MV-4-11 (cell line): ENCODE measurements around the gene STPG3.
"Not testable (repeated sequence)": the region's sequence is repeated elsewhere in the genome, so short reads cannot be mapped to it uniquely, and the experiment has no call there.

Source experiments
- DNase-seq: peaks from one replicate; lab custom pipeline; 2025; lab: John Stamatoyannopoulos, UW

STPG3 gene

DNA sequence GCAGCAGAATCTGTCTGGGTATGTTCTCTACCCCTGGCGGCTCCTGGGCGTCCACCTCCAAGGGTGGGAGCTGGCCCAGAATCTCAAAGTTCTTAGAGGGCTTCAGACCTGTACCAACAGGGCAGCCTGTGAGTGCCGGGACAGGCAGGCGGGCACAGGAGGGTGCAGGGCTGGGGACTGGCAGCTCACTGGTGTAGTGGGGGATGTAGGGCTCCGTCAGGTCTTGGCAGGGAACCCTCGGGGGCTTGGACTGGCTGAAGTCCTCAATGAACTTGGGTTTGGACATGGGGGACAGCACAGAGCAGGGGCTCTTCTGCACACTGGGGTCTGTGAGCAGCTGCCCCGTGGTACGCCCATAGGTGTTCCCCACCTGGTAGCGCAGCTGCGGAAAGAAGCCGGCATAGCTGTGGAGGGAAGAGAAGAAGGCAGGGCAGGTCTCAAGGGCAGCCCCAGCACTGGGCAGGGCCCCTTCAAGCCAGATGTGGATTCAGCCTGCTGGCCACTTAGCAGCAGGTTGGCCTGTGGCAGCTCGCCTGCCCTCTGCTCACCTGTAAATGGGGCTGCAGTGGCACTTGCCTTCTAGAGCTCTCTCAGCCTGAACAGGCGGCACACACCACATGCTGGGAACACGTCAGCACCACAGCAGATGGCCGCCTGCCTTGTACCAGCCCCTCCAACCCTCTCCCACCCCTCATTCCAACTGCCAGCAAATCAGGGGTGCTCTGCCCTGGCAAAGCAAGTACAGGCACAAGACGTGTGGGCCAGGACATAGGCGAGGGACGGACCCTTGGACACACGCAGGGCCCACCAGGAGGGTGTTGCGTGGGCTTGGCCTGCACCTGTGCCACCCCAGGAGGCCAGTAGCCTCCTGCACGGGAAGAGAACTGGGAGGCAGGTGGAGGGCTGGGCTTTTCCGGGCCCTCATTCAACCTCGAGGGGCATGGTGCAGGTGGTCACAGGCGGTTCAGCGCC, 5.3 kb upstream of the STPG3 start:
- DNase-seq: no peak

- no peak for DNase-seq
Observed at GRCh38 chr9:137247135-137247915, 3.8 kb upstream of the STPG3 start.

GRCh38 chr9:137247916-137248175, 3.2 kb upstream of the STPG3 start:
- no peak for DNase-seq

GRCh38 chr9:137250329-137251193, 525 bp upstream of the STPG3 start:
- DNase-seq: no peak

GRCh38 chr9:137251490-137252268, 593 bp downstream of the STPG3 start:
- DNase-seq: no peak

DNA sequence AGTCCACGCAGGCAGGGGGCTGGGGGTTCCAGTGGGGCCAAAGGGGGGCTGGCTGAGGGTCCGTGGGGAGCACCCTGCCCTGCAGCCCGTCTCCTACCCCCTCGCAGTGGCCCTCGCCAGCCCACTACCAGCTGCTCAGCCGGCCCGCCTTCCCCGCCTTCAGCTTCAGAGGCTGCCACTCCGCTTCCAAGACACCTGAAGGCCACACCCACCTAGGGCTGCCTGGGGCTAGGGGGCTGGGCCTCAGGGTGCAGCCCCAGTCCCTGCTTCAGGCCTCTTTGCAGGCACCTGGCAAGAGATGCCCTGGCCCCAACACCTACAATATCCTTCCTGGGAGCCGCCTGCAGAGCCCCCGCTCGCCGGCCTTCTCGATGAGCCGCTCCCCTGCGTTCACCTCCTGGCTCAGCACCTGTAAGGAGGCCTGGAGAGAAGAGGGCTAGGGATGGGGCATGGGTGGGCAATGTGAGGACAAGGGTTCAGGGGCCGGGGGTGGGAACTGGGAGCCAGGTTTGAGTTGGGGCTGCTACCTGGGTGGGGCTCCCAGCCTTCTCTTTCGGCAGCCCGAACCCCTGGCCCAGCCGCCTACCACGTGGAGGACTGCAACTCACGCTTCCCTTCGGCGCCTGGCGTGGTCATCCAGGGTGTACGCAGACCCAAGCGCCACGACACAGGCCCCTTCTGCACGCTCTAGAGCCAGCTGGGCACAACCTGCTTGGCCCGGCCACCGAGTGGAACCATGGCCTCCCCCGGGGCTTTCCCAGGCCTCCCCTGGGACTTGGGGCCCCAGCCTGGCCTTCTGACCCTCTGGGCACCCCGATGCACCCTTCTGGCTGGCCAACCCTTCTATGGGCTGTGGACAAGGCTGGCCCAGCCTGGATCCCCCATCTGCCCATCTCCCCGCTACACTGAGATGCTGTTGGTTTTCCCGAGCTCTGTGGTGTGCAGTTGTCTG, 1.7 kb downstream of the STPG3 start:
- DNase-seq: no peak

DNA sequence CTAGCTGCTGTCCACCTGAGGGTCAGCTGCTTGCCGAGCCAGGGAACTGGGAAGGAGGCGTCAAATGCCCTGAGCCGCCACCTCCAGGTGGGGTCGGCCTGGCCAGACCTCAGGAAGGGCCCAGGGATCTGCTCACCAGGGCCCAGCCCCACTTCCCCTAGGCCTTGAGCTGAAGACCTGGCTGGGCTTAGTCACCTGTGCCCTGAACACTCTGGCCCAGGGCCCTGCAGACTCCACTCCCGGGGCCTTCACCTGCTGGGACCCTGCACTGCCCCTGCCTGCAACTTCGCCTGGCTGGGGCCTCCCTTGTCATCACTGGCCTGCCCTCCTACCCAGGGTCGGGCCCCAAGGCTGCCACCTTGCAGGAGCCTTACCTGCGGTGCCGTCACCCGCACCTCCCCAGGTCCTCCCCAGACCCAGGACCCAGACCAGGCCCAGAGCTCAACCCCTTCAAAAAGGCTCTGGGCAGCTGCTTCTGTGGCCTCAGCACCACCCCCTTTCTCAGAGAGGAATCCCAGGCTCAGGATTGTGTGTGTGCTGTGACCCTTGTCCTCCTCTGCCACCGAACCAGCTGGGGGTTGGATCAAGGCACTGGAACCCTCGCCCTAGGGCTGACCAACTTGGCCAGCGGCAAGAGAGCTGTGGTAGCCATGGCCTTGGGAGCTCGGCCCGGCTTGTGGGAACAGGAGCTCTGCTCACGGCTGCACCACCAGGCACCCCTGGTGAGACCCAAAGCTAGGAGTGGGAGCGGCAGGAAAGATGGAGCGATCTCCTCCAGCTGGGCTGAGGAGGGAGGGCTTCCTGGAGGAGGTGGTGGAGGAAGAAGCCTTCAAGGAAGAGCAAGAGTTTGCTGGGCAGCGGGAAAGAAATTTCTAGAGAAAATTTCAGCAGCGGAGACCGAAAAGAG, 2.9 kb downstream of the STPG3 start:
- DNase-seq: no peak

GRCh38 chr9:137254624-137255447, 3.8 kb downstream of the STPG3 start, which contains the start of gene NELFB:
Gene NELFB (plus strand): TSS chr9:137255327.
- DNase-seq: peak; percentile 82

GRCh38 chr9:137255448-137256114, 4.5 kb downstream of the STPG3 start:
- no peak for DNase-seq

- no peak for DNase-seq
Observed at GRCh38 chr9:137256362-137256761, 5.3 kb downstream of the STPG3 start.

- DNase-seq: no peak
Observed at GRCh38 chr9:137256856-137257255, 5.8 kb downstream of the STPG3 start.

- not testable (repeated sequence) for DNase-seq
Observed at GRCh38 chr9:137262173-137262908, 11.3 kb downstream of the STPG3 start.

DNA sequence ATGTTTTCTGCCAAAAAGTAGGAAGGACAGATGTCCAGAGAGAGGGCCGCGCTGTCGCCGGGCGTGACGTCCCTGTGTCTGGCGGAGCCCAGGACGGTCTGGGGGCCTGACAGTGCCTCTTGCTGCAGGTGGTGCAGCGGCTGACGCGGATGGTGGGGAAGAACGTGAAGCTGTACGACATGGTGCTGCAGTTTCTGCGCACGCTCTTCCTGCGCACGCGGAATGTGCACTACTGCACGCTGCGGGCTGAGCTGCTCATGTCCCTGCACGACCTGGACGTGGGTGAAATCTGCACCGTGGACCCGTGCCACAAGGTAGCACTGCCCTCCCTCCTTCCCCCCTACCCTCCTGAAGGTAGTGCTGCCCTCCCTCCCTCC, 11.8 kb downstream of the STPG3 start:
- DNase-seq: no peak

GRCh38 chr9:137263506-137263905, 12.4 kb downstream of the STPG3 start:
- DNase-seq: no peak

DNA sequence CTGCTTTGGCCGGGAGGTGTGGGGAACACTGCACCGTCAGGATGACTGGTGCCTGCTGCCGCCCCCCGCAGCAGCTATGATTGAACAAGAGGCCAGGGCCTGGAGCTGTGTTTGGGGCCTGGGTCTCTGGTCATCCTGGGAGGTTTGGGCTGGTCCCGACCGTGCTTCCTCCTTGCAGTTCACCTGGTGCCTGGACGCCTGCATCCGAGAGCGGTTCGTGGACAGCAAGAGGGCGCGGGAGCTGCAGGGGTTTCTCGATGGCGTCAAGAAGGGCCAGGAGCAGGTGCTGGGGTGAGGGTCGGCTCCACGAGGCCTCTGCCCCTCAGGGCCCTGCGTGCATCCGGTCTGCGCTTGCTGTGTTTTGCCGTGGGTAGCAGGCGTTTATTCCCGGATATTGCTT, 13.0 kb downstream of the STPG3 start:
- DNase-seq: no peak

DNA sequence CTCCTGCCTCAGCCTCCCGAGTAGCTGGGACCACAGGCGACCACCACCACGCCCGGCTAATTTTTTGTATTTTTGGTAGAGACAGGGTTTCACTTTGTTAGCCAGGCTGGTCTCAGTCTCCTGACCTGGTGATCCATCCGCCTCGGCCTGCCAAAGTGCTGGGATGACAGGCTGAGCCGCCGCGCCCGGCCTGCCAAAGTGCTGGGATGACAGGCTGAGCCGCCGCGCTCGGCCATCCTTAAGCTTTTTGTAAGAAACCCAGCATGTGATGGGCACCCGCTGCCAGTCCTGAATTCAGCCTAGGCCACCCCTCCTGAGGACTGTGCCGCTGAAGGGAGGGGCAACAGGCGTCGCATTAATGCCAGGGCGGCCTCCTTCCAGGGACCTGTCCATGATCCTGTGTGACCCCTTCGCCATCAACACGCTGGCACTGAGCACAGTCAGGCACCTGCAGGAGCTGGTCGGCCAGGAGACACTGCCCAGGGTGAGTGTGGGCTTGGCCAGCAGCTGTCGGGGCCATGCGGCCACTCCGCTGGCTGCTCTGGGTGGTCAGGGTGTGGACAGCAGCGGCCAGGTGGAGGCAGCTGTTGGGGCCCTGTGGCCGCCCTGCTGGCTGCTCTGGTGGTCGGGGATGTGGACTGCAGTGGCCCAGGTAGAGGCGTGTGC, 14.5 kb downstream of the STPG3 start:
- DNase-seq: no peak

DNA sequence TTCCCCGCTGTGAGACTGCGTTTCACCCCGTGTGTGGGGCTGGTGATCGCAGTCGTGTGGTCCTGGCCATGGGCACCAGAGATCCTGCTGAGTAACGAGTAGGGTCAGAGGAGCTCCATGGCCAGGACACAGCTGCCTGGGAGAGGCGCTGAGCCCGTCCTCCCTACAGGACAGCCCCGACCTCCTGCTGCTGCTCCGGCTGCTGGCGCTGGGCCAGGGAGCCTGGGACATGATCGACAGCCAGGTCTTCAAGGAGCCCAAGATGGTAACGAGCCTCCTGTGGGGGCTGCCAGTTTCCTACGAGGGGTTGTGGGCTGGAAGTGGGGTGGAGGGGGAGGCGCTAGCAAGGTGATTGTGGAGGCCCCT, 15.1 kb downstream of the STPG3 start:
- no peak for DNase-seq
